Measurements from ENCODE around the gene IL1A.

GRCh38 chr2:112733456-112733855, 50.8 kb downstream of the IL1A start:
- TF ChIP-seq ZNF512 (CRISPR knock-in tag; IDR thresholded peaks at IDR 0.05; ENCODE audit: borderline replicate concordance) (no peak), CTCF (IDR thresholded peaks at IDR 0.05) (no peak)

All from WTC11 (cell line).